ENCODE data around the gene PAPPA2.

PAPPA2 gene

GRCh38 chr1:176837708-176838107, 374.7 kb downstream of the PAPPA2 start:
- DNase-seq (ENCODE audit: low read depth) = no peak
- no peak overlapping the region for H3K4me3 ChIP-seq (ENCODE audit: low read depth, low read length)
- TF ChIP-seq, protein P1, sequence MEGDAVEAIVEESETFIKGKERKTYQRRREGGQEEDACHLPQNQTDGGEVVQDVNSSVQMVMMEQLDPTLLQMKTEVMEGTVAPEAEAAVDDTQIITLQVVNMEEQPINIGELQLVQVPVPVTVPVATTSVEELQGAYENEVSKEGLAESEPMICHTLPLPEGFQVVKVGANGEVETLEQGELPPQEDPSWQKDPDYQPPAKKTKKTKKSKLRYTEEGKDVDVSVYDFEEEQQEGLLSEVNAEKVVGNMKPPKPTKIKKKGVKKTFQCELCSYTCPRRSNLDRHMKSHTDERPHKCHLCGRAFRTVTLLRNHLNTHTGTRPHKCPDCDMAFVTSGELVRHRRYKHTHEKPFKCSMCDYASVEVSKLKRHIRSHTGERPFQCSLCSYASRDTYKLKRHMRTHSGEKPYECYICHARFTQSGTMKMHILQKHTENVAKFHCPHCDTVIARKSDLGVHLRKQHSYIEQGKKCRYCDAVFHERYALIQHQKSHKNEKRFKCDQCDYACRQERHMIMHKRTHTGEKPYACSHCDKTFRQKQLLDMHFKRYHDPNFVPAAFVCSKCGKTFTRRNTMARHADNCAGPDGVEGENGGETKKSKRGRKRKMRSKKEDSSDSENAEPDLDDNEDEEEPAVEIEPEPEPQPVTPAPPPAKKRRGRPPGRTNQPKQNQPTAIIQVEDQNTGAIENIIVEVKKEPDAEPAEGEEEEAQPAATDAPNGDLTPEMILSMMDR (IDR thresholded peaks at IDR 0.05; ENCODE audit: low read depth, low read length, missing control alignments) = no peak
- in situ Hi-C loops (cut with HindIII; ENCODE audit: low sequenced_read_pairs) = no loop called here

GRCh38 chr1:176838276-176838995, 375.5 kb downstream of the PAPPA2 start:
- TF ChIP-seq, protein P1 (IDR thresholded peaks at IDR 0.05; ENCODE audit: low read depth, low read length, missing control alignments) = no peak
- no peak overlapping the region for H3K4me3 ChIP-seq (ENCODE audit: low read depth, low read length)
- in situ Hi-C loops (cut with HindIII; ENCODE audit: low sequenced_read_pairs) = no loop called here
- no peak for DNase-seq (ENCODE audit: low read depth)

GRCh38 chr1:176839216-176839615, 376.2 kb downstream of the PAPPA2 start:
- TF ChIP-seq, protein P1 (IDR thresholded peaks at IDR 0.05; ENCODE audit: low read depth, low read length, missing control alignments) = no peak
- in situ Hi-C loops (cut with HindIII; ENCODE audit: low sequenced_read_pairs) = no loop called here

GRCh38 chr1:176841238-176841637, 378.3 kb downstream of the PAPPA2 start:
- no peak overlapping the region for H3K4me3 ChIP-seq (ENCODE audit: low read depth, low read length)
- no peak for DNase-seq (ENCODE audit: low read depth)
- TF ChIP-seq, protein P1 (IDR thresholded peaks at IDR 0.05; ENCODE audit: low read depth, low read length, missing control alignments) = no peak
- in situ Hi-C loops (cut with HindIII; ENCODE audit: low sequenced_read_pairs) = no loop called here

More at GRCh38 chr1:176839216-176839615, 376.2 kb downstream of the PAPPA2 start:
- no peak overlapping the region for H3K4me3 ChIP-seq (ENCODE audit: low read depth, low read length)
- DNase-seq (ENCODE audit: low read depth) = no peak

DNA sequence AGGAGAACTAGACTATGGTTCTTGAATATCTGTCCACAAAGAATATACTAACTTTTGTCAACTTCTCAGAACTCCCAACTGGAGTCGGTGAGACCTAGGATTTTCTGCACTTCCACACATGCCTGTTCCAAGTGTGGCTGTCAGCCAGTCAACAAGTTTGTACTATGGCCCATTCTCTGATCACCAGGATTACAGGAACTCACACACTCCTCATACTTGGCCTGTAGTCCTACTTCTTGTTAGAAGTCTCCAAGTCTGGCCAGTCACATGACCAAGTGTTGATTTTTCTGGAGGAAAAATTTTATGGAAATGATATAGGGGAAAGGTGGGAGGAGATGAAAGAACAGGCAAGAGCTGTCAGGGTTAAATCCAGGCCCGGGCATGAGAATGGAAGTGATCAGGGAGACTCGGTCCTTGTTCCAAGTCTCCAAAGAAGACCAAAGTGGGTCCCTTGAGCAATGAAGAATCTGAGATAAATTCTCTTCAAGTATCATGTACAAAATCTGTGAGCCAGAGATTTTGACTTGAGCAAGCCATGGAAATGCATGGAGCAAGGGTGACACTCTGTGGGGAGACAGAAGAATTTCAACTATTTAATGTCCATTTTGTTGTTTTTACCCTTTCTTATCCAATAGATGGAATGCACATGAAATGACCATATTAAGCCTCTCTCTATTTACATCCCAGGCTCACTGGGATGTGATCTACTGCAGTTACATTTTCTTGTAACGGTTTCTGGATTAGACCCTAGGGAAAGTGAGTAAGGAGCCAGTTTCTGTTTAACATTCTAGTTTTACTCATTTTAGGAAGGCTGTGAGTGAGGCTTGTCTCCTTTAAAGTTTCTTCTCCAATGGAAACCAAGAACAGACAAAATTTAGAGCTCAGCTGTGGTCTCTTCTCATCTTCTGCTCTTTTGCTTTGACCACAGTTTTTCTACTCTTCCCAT, 380.6 kb downstream of the PAPPA2 start:
- in situ Hi-C loops (cut with HindIII; ENCODE audit: low sequenced_read_pairs) = no loop called here

GRCh38 chr1:176847052-176847451, 384.1 kb downstream of the PAPPA2 start:
- TF ChIP-seq, protein P1 (IDR thresholded peaks at IDR 0.05; ENCODE audit: low read depth, low read length, missing control alignments) = no peak
- in situ Hi-C loops (cut with HindIII; ENCODE audit: low sequenced_read_pairs) = no loop called here
- no peak for DNase-seq (ENCODE audit: low read depth)
- no peak overlapping the region for H3K4me3 ChIP-seq (ENCODE audit: low read depth, low read length)

More for the DNA sequence above, 380.6 kb downstream of the PAPPA2 start:
- no peak overlapping the region for H3K4me3 ChIP-seq (ENCODE audit: low read depth, low read length)
- peak; percentile 53 for DNase-seq (ENCODE audit: low read depth)
- TF ChIP-seq, protein P1 (IDR thresholded peaks at IDR 0.05; ENCODE audit: low read depth, low read length, missing control alignments) = peak; percentile 54
